ENCODE results near the gene AXIN1. TPM values are rescaled to one million over a fixed set of nuclear protein-coding genes. Genes with fewer than 3 reads are reported as not detected.
"Not testable (repeated sequence)": the region's sequence is repeated elsewhere in the genome, so short reads cannot be mapped to it uniquely, and the experiment has no call there.

The AXIN1 gene
- total RNA-seq, 1 experiment from 2014 or later = 32.7 TPM

- DNase-seq (ENCODE audit: low spot score) = no peak
- H3K4me3 ChIP-seq (ENCODE audit: low read depth, low read length, poor library complexity, severe bottlenecking) = no peak overlapping the region
- no TSS peak for BruUV-seq (replicated peaks)
- CTCF ChIA-PET = no interaction called here
- POLR2A ChIA-PET (ENCODE audit: low non-redundant PET) = no interaction called here
- intact Hi-C loops (cut with micrococcal nuclease; ENCODE audit: unreplicated experiment) = no loop called here
- H3K27ac ChIP-seq (ENCODE audit: low read depth, low read length, poor library complexity, severe bottlenecking) = no peak overlapping the region
- H3K4me1 ChIP-seq (ENCODE audit: insufficient read depth, low read length, poor library complexity, severe bottlenecking) = no peaks in the 10 kb centered on the region
- no peaks in the 10 kb centered on the region for H3K9me3 ChIP-seq (ENCODE audit: low read depth, low read length, poor library complexity, severe bottlenecking)
- no peaks in the 10 kb centered on the region for H3K27me3 ChIP-seq (replicated peaks; ENCODE audit: insufficient read depth, low read depth, low read length, poor library complexity)
- H3K36me3 ChIP-seq (ENCODE audit: insufficient read depth, low read length, poor library complexity, severe bottlenecking) = no peaks in the 10 kb centered on the region
- no peak for TF ChIP-seq EZH2 (IDR thresholded peaks at IDR 0.05; ENCODE audit: borderline replicate concordance, low read depth, low read length, poor library complexity, severe bottlenecking)
- TF ChIP-seq CTCF (conservative IDR thresholded peaks at IDR 0.05; ENCODE audit: low read depth, low read length) = no peak
Observed at GRCh38 chr16:337437-337836, 15.1 kb downstream of the AXIN1 start.

GRCh38 chr16:336269-336668 lies 16.3 kb downstream of the AXIN1 start:
- no peaks in the 10 kb centered on the region for H3K9me3 ChIP-seq (ENCODE audit: low read depth, low read length, poor library complexity, severe bottlenecking)
- no peaks in the 10 kb centered on the region for H3K36me3 ChIP-seq (ENCODE audit: insufficient read depth, low read length, poor library complexity, severe bottlenecking)
- DNase-seq (ENCODE audit: low spot score) = no peak
- ChIA-PET POLR2A (ENCODE audit: low non-redundant PET) (no interaction called here), CTCF (interaction anchor here (0.7 kb wide), 1 partner anchor 113 kb away, joined by 4 read pairs; no protein-coding TSS in a partner anchor)
- BruUV-seq (replicated peaks) = no TSS peak
- H3K27ac ChIP-seq (ENCODE audit: low read depth, low read length, poor library complexity, severe bottlenecking) = no peak overlapping the region
- intact Hi-C loops (cut with micrococcal nuclease; ENCODE audit: unreplicated experiment) = no loop called here
- no peaks in the 10 kb centered on the region for H3K27me3 ChIP-seq (replicated peaks; ENCODE audit: insufficient read depth, low read depth, low read length, poor library complexity)
- TF ChIP-seq EZH2 (IDR thresholded peaks at IDR 0.05; ENCODE audit: borderline replicate concordance, low read depth, low read length, poor library complexity, severe bottlenecking) = no peak
- no peak overlapping the region for H3K4me3 ChIP-seq (ENCODE audit: low read depth, low read length, poor library complexity, severe bottlenecking)
- no peaks in the 10 kb centered on the region for H3K4me1 ChIP-seq (ENCODE audit: insufficient read depth, low read length, poor library complexity, severe bottlenecking)

GRCh38 chr16:334861-335632 lies 17.5 kb downstream of the AXIN1 start:
- DNase-seq (ENCODE audit: low spot score); H3K27ac ChIP-seq (ENCODE audit: low read depth, low read length, poor library complexity, severe bottlenecking): not testable (repeated sequence)
- CTCF ChIA-PET = interaction anchor here (0.5 kb wide), 1 partner anchor 228 kb away, joined by 5 read pairs; no protein-coding TSS in a partner anchor

GRCh38 chr16:334164-334832 lies 18.2 kb downstream of the AXIN1 start:
- POLR2A ChIA-PET (ENCODE audit: low non-redundant PET); CTCF ChIA-PET: not testable (repeated sequence)

More at GRCh38 chr16:334861-335632, 17.5 kb downstream of the AXIN1 start:
- H3K4me1 ChIP-seq (ENCODE audit: insufficient read depth, low read length, poor library complexity, severe bottlenecking); BruUV-seq (replicated peaks); POLR2A ChIA-PET (ENCODE audit: low non-redundant PET); H3K36me3 ChIP-seq (ENCODE audit: insufficient read depth, low read length, poor library complexity, severe bottlenecking); intact Hi-C loops (cut with micrococcal nuclease; ENCODE audit: unreplicated experiment); H3K9me3 ChIP-seq (ENCODE audit: low read depth, low read length, poor library complexity, severe bottlenecking); H3K27me3 ChIP-seq (replicated peaks; ENCODE audit: insufficient read depth, low read depth, low read length, poor library complexity); H3K4me3 ChIP-seq (ENCODE audit: low read depth, low read length, poor library complexity, severe bottlenecking): not testable (repeated sequence)

More at GRCh38 chr16:334164-334832, 18.2 kb downstream of the AXIN1 start:
- H3K27ac ChIP-seq (ENCODE audit: low read depth, low read length, poor library complexity, severe bottlenecking); BruUV-seq (replicated peaks); H3K27me3 ChIP-seq (replicated peaks; ENCODE audit: insufficient read depth, low read depth, low read length, poor library complexity); H3K4me1 ChIP-seq (ENCODE audit: insufficient read depth, low read length, poor library complexity, severe bottlenecking); intact Hi-C loops (cut with micrococcal nuclease; ENCODE audit: unreplicated experiment); DNase-seq (ENCODE audit: low spot score); H3K9me3 ChIP-seq (ENCODE audit: low read depth, low read length, poor library complexity, severe bottlenecking); H3K36me3 ChIP-seq (ENCODE audit: insufficient read depth, low read length, poor library complexity, severe bottlenecking); H3K4me3 ChIP-seq (ENCODE audit: low read depth, low read length, poor library complexity, severe bottlenecking): not testable (repeated sequence)
